ENCODE results near the gene TNFRSF19.

TNFRSF19 gene

DNA sequence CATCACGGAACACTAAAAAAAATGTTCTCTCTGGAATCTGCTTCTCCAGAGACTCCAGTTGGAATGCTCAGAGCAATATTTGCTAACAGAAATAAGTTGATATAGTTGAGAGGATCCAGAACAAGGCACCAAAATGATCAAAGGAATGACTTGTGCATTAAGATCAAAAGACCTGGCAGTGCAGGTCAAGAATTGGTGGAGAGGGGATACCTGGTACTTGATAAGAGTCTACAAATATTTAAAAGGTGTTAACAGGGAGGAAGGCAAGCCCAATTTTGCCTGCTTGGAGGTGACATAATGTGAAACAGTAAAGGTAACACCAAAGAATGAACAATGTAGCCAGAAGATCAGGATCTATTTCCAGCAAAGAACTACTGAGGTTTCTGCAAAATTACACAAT lies 20.0 kb upstream of the TNFRSF19 start:
- no peak overlapping the region for H3K4me2 ChIP-seq
- H3K9ac ChIP-seq = no peak overlapping the region
- no peaks in the 10 kb centered on the region for H3K4me1 ChIP-seq (ENCODE audit: low read depth, poor library complexity, severe bottlenecking)
- TF ChIP-seq, protein P1, sequence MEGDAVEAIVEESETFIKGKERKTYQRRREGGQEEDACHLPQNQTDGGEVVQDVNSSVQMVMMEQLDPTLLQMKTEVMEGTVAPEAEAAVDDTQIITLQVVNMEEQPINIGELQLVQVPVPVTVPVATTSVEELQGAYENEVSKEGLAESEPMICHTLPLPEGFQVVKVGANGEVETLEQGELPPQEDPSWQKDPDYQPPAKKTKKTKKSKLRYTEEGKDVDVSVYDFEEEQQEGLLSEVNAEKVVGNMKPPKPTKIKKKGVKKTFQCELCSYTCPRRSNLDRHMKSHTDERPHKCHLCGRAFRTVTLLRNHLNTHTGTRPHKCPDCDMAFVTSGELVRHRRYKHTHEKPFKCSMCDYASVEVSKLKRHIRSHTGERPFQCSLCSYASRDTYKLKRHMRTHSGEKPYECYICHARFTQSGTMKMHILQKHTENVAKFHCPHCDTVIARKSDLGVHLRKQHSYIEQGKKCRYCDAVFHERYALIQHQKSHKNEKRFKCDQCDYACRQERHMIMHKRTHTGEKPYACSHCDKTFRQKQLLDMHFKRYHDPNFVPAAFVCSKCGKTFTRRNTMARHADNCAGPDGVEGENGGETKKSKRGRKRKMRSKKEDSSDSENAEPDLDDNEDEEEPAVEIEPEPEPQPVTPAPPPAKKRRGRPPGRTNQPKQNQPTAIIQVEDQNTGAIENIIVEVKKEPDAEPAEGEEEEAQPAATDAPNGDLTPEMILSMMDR (conservative IDR thresholded peaks at IDR 0.05; ENCODE audit: low read depth, low read length) = no peak
- H3K27ac ChIP-seq = no peak overlapping the region
- H3K79me2 ChIP-seq (ENCODE audit: insufficient read depth, low read depth) = no peaks in the 10 kb centered on the region
- H3K27me3 ChIP-seq (ENCODE audit: insufficient read depth, low read depth) = no peaks in the 10 kb centered on the region
- no peaks in the 10 kb centered on the region for H3K36me3 ChIP-seq (ENCODE audit: insufficient read depth)
- H3K4me3 ChIP-seq (IDR thresholded peaks at IDR 0.05; ENCODE audit: insufficient read depth, low read depth, low read length) = no peak overlapping the region
- no peak overlapping the region for H2AFZ ChIP-seq (ENCODE audit: low read depth)
- no peaks in the 10 kb centered on the region for H4K20me1 ChIP-seq (ENCODE audit: insufficient read depth)

DNA sequence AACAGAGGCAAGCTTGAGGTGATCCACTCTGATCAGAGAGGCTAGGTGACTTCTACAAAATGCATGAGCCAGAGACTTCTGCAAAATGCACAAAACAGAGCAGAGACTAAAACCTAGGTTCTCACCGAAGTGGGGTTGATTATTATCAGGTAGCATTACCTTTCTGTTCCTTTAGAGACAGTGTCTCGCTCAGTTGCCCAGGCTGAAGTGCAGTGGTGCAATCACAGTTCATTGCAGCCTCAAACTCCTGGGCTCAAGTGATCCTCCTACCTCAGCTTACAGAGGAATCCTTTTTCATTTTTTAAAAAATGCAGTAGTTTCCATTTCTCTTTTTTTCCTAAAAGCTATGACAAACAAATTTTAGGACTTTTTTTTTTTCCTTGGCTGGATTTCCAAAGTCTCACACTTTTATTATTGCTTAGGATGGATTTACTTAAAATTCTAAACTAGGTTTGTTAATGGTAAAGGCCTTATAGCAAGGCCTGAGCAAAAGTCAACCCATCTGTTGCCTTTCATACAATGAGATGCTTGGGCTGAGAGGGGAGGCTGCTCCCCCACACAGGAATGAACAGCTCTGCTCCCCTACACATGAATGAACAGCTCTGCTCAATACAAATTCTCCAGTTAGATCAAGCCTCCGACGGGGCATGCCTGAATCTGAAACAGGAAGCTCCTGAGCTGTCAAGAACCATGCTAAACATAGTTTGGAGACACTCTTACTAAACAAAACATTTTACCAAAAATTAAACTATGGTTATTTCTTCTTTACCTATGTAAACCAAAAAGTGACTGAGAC lies 18.8 kb upstream of the TNFRSF19 start:
- Histone ChIP-seq H3K27ac (no peak overlapping the region), H3K4me2 (no peak overlapping the region)
- TF ChIP-seq, protein P1 (conservative IDR thresholded peaks at IDR 0.05; ENCODE audit: low read depth, low read length) = no peak

DNA sequence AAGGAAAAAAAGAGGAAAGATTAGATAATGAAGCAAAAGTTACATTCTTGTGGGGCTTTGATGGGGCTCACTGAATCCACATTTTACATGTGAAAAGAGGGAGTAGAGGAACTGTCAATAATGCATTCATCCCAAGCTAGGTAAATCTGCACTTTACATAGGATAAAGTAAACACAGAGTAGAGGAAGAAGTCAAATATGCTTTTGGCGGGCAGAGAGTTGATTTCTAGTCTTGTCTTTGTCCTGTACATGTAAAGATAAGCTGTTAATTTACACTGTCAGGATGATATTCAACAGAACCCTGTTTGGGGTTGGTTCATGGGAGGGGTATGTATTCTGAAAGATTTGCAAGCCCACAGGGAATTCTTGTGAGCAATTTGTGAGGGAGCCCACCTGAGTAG lies 18.0 kb upstream of the TNFRSF19 start:
- Histone ChIP-seq H3K79me2 (ENCODE audit: insufficient read depth, low read depth) (no peaks in the 10 kb centered on the region), H2AFZ (ENCODE audit: low read depth) (no peak overlapping the region), H4K20me1 (ENCODE audit: insufficient read depth) (no peaks in the 10 kb centered on the region), H3K4me1 (ENCODE audit: low read depth, poor library complexity, severe bottlenecking) (no peaks in the 10 kb centered on the region), H3K27me3 (ENCODE audit: insufficient read depth, low read depth) (no peaks in the 10 kb centered on the region), H3K4me2 (no peak overlapping the region), H3K9ac (no peak overlapping the region), H3K27ac (no peak overlapping the region), H3K4me3 (IDR thresholded peaks at IDR 0.05; ENCODE audit: insufficient read depth, low read depth, low read length) (no peak overlapping the region), H3K36me3 (ENCODE audit: insufficient read depth) (no peaks in the 10 kb centered on the region)
- TF ChIP-seq, protein P1 (conservative IDR thresholded peaks at IDR 0.05; ENCODE audit: low read depth, low read length) = no peak

More for the DNA sequence above, 18.8 kb upstream of the TNFRSF19 start:
- Histone ChIP-seq H4K20me1 (ENCODE audit: insufficient read depth) (no peaks in the 10 kb centered on the region), H3K4me1 (ENCODE audit: low read depth, poor library complexity, severe bottlenecking) (no peaks in the 10 kb centered on the region), H3K79me2 (ENCODE audit: insufficient read depth, low read depth) (no peaks in the 10 kb centered on the region), H3K27me3 (ENCODE audit: insufficient read depth, low read depth) (no peaks in the 10 kb centered on the region), H3K9ac (no peak overlapping the region), H3K4me3 (IDR thresholded peaks at IDR 0.05; ENCODE audit: insufficient read depth, low read depth, low read length) (no peak overlapping the region), H2AFZ (ENCODE audit: low read depth) (no peak overlapping the region), H3K36me3 (ENCODE audit: insufficient read depth) (no peaks in the 10 kb centered on the region)

DNA sequence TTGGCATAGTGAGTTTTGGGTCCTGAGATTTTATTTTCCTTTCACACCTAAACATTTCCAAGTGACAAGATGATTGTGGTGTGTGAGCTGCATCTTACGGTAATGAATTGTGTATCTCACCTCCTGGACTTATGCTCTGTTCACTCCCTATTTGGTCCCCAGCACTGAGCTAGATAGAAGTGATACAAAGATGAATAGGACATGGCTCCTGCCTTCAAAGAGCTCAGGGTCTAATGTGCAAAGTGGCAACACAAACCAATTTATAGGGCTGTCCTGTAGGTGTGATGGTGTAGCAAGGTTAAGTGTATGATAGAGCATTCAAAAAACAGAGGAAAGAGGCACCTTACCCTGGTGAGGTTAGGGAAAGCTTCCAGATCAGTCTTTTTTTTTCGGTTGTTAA lies 17.6 kb upstream of the TNFRSF19 start:
- no peaks in the 10 kb centered on the region for H4K20me1 ChIP-seq (ENCODE audit: insufficient read depth)
- no peaks in the 10 kb centered on the region for H3K79me2 ChIP-seq (ENCODE audit: insufficient read depth, low read depth)
- H3K27ac ChIP-seq = no peak overlapping the region
- no peaks in the 10 kb centered on the region for H3K27me3 ChIP-seq (ENCODE audit: insufficient read depth, low read depth)
- H2AFZ ChIP-seq (ENCODE audit: low read depth) = no peak overlapping the region
- TF ChIP-seq, protein P1 (conservative IDR thresholded peaks at IDR 0.05; ENCODE audit: low read depth, low read length) = no peak
- H3K9ac ChIP-seq = no peak overlapping the region
- no peak overlapping the region for H3K4me2 ChIP-seq
- H3K36me3 ChIP-seq (ENCODE audit: insufficient read depth) = no peaks in the 10 kb centered on the region
- no peak overlapping the region for H3K4me3 ChIP-seq (IDR thresholded peaks at IDR 0.05; ENCODE audit: insufficient read depth, low read depth, low read length)
- no peaks in the 10 kb centered on the region for H3K4me1 ChIP-seq (ENCODE audit: low read depth, poor library complexity, severe bottlenecking)
